A204.1 (cell line): ENCODE data around the gene HOXA6.

ENCODE experiments used
- FAIRE-seq: peaks from 2 replicates; lab custom pipeline; 2012; peaks lifted over from hg19 to GRCh38; lab: Jason Lieb, UNC

Gene HOXA6

GRCh38 chr7:27137640-27138315 lies 9.8 kb downstream of the HOXA6 start:
- no peak for FAIRE-seq

- no peak for FAIRE-seq
These were observed 13.2 kb downstream of the HOXA6 start for GRCh38 chr7:27134392-27134791.

DNA sequence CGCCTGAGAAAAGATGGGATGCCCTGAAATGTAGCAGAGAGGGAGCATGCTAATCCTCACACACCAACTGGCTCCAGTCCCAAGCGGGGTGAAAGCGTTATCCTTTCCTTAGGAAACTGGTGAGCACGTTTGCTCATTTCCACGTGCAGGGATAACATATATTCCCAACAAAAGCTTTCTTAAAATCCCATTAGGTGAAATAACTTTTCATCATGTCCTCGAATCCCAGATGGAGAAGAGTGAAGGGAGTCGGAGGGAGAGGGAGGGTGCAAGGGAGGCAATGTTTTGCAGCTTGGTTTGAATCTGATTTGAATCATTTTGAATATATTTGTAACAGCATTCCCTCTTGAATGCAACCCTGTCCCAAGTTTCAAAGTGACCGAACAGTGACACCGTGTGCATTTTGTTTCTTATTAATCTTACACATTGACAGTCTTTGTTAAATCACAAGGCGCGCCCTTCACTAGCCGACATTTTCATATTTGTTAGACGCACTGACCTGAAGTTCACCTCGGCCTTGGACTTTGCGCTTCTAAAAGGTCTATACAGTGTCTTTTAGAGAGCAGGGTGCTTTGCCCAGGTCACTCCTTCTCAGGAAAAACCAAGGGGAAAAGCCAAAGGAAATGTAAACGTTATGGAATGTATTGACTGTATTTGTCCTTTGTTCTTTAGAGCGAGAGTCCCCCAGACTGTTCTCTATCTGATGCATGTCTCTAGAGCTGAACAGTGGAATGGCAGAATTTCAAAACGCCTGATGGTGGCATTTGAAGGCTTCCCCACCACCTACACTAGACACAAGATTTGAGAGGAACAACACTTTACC lies 14.0 kb downstream of the HOXA6 start:
- no peak for FAIRE-seq

GRCh38 chr7:27132978-27133377 lies 14.6 kb downstream of the HOXA6 start:
- no peak for FAIRE-seq

DNA sequence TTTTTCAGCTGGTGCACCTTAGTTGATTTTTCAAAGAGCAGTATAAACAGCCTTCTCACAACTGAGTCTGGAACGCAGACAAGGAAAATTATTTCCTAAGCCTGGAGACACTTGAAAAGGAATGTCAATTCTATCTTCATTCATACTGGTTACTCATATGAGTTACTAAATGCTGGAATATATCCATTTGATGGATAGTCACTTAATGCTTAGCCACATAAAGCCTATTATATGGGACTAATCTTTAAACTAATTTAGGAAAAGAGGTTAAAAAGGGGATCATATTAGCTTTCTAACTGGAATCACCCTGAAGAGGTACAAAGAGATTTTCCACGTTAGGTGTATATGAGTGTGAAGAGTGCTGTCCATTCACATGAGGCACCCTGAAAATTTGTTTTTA lies 15.4 kb downstream of the HOXA6 start:
- FAIRE-seq: no peak

- no peak for FAIRE-seq
These were observed 16.2 kb downstream of the HOXA6 start for GRCh38 chr7:27131390-27131819.

GRCh38 chr7:27130540-27131389 lies 16.8 kb downstream of the HOXA6 start, which contains the start of gene HOXA4:
HOXA4 (minus strand) TSS chr7:27130757; CDS start chr7:27130733, 24 bp downstream.
- FAIRE-seq: no peak

DNA sequence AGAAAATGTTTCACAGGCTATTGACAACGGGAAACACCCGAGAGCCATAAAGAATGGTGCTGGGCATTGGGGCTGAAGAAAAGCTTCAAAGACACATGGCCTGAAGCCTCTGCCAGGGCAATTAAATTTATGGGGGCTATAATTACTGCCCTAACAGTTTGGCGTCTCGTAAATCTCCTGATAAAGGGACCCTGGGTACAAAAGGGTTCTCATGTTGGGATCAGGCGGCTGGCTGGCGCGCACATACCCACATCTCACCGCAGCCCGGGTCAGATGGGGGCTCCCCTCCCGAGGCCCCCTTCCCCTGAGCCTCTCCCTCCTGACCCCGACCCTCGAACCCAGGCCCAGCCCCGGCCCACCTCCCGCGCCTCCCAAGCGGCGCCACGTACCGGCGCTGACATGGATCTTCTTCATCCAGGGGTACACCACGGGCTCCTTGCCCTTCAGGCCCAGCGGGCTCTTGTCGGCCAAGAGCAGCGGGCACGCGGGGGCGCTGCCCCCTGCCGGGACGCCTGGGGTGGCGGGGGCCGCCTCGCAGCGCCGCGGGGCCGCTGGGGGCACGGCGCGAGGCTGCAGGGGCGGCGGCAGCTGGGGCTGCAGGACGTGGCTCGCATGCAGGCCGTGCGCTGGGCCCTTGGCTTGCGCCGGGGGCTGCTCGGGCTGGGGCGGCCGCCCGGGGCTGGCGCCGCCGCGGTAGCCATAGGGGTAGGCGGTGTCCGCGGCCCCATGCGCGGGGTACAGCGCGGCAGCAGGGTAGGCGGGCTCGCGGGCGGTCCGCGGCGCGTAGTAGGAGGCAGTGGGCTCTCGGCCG lies 17.6 kb downstream of the HOXA6 start:
- FAIRE-seq: no peak

DNA sequence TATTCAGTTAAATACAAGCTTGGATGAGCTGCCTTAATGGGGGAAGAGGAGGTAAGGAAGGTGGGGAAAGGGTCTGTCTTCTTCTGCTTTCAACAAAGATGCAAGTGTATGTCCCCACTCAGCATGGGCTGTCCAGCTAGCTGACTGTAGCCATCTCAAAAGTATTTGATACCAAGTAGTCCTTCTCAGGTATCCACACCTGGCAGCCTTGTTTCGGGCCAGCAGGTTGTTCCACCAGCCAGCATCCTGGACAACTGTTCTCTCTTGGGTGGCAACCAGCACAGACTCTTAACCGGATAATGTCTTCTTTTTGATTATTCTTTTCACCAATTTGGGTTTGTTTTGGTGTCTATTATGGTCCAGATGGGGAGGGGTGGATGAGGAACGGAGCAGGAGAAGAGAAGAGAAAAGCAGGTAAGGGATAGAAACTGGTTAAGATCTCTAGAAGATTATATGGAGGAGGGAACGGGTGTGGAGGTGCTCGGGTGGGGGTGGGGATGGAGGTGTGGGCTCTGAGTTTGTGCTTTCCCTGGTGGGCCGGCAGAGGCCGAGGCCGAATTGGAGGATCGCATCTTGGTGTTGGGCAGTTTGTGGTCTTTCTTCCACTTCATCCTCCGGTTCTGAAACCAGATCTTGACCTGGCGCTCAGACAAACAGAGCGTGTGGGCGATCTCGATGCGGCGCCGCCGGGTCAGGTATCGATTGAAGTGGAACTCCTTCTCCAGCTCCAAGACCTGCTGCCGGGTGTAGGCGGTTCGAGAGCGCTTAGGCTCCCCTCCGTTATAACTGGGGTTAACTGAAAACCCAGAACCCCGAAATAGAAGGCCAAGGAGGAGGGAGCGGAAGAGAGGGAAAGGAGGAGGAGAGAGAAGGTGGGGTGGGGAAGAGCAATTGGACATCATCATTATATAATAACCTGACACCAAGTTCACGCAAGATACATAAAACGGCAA lies 18.5 kb downstream of the HOXA6 start:
- FAIRE-seq: no peak

GRCh38 chr7:27128034-27128433 lies 19.5 kb downstream of the HOXA6 start:
- no peak for FAIRE-seq

DNA sequence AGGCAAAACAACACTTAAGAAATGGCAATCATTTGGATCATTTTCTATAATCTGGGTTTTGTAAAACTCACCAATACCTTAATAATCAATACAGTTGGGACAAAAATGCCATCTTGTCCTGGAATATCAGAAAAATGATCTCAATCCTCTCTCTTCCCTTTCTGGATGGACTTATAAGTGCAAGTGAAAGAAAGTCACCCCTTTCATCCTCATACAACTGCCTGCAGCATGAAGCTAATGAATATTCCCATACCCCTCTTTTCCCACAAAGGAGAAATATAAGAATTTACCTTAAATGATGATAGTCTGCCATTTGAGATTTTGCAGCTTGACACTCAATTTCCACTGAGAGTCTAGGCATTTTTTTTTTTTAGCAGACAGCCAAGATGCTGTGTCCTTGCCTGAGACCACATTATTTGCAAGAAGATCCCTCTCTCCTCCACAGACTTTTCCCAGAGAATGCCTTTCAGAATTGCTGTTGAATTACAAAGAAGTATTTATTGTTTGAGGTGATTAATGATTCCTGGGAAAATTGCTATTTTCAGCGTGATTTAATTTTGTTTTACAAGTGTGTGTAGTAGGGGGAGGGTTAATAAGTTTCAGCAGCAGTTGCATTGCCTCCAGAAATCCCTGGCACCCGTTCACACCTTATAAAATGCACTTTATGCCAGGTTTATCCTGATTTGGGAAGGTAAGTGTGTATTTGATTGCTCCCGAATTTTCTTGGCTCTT lies 20.8 kb downstream of the HOXA6 start:
- FAIRE-seq: no peak

DNA sequence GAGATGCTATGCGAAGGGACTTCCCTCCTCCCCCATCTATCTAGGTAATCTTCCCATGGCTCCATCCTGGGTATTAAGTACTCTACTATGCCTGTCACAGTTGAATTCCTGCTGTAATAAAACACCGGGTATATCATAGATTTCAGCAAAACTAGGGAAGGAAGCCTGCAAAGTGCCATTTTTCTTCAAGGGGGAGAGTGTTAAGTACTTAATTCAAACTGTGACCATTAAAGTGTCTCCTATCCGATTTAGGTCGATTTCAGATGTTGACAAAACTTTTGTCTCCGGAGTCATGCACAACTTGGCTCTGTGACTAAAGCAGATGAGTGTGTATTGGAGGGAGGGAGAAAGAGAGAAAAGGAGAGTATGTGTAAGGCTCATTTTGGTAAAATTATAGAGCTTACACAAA lies 21.6 kb downstream of the HOXA6 start:
- no peak for FAIRE-seq

- no peak for FAIRE-seq
These were observed 22.5 kb downstream of the HOXA6 start for GRCh38 chr7:27124902-27125689.

- FAIRE-seq: no peak
These were observed 23.3 kb downstream of the HOXA6 start for GRCh38 chr7:27124096-27124901.

DNA sequence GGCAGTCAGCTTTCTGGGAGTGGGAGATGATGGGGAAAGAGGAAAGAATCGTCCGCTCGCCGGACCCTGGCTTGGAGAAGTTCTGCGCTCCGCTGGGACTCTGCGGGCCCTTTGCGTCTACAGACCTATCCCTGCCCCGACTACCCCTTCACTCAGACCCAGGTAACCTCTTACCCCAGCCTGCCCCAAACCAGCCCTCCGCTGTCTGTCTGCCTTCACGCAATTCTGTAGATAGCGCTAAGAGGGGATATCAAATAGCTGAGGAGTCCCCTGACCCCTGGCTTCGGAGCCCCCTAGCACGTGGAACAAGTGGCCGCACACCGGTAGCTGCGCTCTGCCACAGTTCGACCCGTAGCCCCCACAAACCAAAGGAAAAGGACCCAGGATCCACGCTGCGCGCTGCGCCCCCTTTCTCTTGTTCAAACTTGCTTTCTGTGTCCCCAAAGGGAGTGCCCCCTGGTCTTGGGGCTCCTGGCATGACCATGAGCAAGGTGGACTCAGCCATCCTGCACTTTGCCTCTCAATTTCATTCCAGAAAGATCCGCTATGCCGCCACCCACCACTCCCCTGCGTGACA lies 24.0 kb downstream of the HOXA6 start:
- FAIRE-seq: no peak

- no peak for FAIRE-seq
These were observed 24.5 kb downstream of the HOXA6 start for GRCh38 chr7:27123007-27123476.

GRCh38 chr7:27122077-27122910 lies 25.3 kb downstream of the HOXA6 start:
- FAIRE-seq: no peak
